PFSK-1 (cell line): ENCODE measurements around the gene PLCL2.

Source experiments
- FOXP2 ChIP-seq: optimal IDR thresholded peaks from 2 replicates; pipeline ENCODE3; 2011; ENCODE audit warnings: borderline replicate concordance, control low read depth, inconsistent platforms; ENCODE audit not compliant: insufficient read depth; ENCODE audit errors: extremely low read length, extremely low read depth
- POLR2AphosphoS5 ChIP-seq: IDR thresholded peaks from 2 replicates; pipeline ENCODE4 v1.6.1; 2012; ENCODE audit warnings: low read depth, mild to moderate bottlenecking, control low read depth, low read length, moderate library complexity
- SIN3A ChIP-seq: IDR thresholded peaks from 2 replicates; pipeline ENCODE4 v1.6.1; 2012; ENCODE audit warnings: mild to moderate bottlenecking, low read length, moderate library complexity, borderline replicate concordance; ENCODE audit not compliant: insufficient read depth
- TAF1 ChIP-seq: IDR thresholded peaks from 2 replicates; pipeline ENCODE4 v1.6.1; 2012; ENCODE audit warnings: low read length, control low read depth, borderline replicate concordance; ENCODE audit not compliant: insufficient read depth
- TF ChIP-seq, protein P1 (sequence below), 2 experiments: IDR thresholded peaks; 2 replicates each; pipeline versions ENCODE4 v1.6.1 to v1.8.0; 2011 to 2012; ENCODE audit warnings: low read depth in 2 of 2, low read length in 2 of 2, control low read depth in 1 of 2, inconsistent platforms in 1 of 2, mild to moderate bottlenecking in 1 of 2, moderate library complexity in 1 of 2; ENCODE audit not compliant: insufficient read depth in 1 of 2

GRCh38 chr3:16877911-16878310 is 6.8 kb upstream of the PLCL2 start:
- TF ChIP-seq TAF1 (no peak), POLR2AphosphoS5 (no peak), SIN3A (no peak), FOXP2 (no peak)
- TF ChIP-seq, protein P1, sequence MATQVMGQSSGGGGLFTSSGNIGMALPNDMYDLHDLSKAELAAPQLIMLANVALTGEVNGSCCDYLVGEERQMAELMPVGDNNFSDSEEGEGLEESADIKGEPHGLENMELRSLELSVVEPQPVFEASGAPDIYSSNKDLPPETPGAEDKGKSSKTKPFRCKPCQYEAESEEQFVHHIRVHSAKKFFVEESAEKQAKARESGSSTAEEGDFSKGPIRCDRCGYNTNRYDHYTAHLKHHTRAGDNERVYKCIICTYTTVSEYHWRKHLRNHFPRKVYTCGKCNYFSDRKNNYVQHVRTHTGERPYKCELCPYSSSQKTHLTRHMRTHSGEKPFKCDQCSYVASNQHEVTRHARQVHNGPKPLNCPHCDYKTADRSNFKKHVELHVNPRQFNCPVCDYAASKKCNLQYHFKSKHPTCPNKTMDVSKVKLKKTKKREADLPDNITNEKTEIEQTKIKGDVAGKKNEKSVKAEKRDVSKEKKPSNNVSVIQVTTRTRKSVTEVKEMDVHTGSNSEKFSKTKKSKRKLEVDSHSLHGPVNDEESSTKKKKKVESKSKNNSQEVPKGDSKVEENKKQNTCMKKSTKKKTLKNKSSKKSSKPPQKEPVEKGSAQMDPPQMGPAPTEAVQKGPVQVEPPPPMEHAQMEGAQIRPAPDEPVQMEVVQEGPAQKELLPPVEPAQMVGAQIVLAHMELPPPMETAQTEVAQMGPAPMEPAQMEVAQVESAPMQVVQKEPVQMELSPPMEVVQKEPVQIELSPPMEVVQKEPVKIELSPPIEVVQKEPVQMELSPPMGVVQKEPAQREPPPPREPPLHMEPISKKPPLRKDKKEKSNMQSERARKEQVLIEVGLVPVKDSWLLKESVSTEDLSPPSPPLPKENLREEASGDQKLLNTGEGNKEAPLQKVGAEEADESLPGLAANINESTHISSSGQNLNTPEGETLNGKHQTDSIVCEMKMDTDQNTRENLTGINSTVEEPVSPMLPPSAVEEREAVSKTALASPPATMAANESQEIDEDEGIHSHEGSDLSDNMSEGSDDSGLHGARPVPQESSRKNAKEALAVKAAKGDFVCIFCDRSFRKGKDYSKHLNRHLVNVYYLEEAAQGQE (IDR thresholded peaks at IDR 0.05; ENCODE audit: insufficient read depth in 1 of 2, low read depth in 2 of 2, low read length in 2 of 2), result no peak
